ENCODE data around the gene SPP2.

Gene SPP2

GRCh38 chr2:234125451-234126145, 75.1 kb downstream of the SPP2 start:
- no peak for TF ChIP-seq ZNF274 (IDR thresholded peaks at IDR 0.05; ENCODE audit: low read depth, low read length)
- no peak for TF ChIP-seq YY1 (IDR thresholded peaks at IDR 0.05; ENCODE audit: insufficient read depth, insufficient read length)
- H3K9me3 ChIP-seq (ENCODE audit: insufficient read depth, low read length): no peaks in the 10 kb centered on the region; the same call in 1 of the 2 replicates
- H3K9ac ChIP-seq (ENCODE audit: insufficient read length, low read depth): no peak overlapping the region
- H3K4me1 ChIP-seq (ENCODE audit: insufficient read depth, insufficient read length): no peaks in the 10 kb centered on the region
- DNase-seq (ENCODE audit: low read depth, low spot score): no peak
- H3K27me3 ChIP-seq (ENCODE audit: insufficient read depth, insufficient read length): no peaks in the 10 kb centered on the region
- no peak overlapping the region for H3K4me3 ChIP-seq (ENCODE audit: insufficient read length, low read depth)
- no peaks in the 10 kb centered on the region for H3K36me3 ChIP-seq (ENCODE audit: insufficient read depth, insufficient read length, low read length)

GRCh38 chr2:234126146-234126470, 75.6 kb downstream of the SPP2 start:
- Histone ChIP-seq H3K4me1 (ENCODE audit: insufficient read depth, insufficient read length) (no peaks in the 10 kb centered on the region), H3K4me3 (ENCODE audit: insufficient read length, low read depth) (no peak overlapping the region), H3K27me3 (ENCODE audit: insufficient read depth, insufficient read length) (no peaks in the 10 kb centered on the region), H3K9ac (ENCODE audit: insufficient read length, low read depth) (no peak overlapping the region), H3K9me3 (ENCODE audit: insufficient read depth, low read length) (no peaks in the 10 kb centered on the region; the same call in 1 of the 2 replicates), H3K36me3 (ENCODE audit: insufficient read depth, insufficient read length, low read length) (no peaks in the 10 kb centered on the region)
- TF ChIP-seq ZNF274 (IDR thresholded peaks at IDR 0.05; ENCODE audit: low read depth, low read length) (no peak), SUZ12 (IDR thresholded peaks at IDR 0.05; ENCODE audit: extremely low read depth, insufficient read depth, insufficient read length) (no peak), YY1 (IDR thresholded peaks at IDR 0.05; ENCODE audit: insufficient read depth, insufficient read length) (no peak)
- no peak for DNase-seq (ENCODE audit: low read depth, low spot score)
